Gastroesophageal sphincter (tissue), 4 donors: ENCODE data around the gene TRABD. TPM values are rescaled to one million over a fixed set of nuclear protein-coding genes. Genes with fewer than 3 reads are reported as not detected.
A peak's percentile ranks its signal among the peaks of the same experiment; 100 is the strongest.

ENCODE experiments used
- ATAC-seq: fragments of 150-250 bp; one replicate; pipeline ENCODE4 v1.9.1; 2016; ENCODE audit warnings: mild to moderate bottlenecking, moderate library complexity
- H3K27ac ChIP-seq, 4 donors: fragments of 200-600 bp; sonication (generic) in 3 of 4; 1 replicate in 3 of 4; 2 replicates in 1 of 4; pipeline ENCODE4 v1.5.1; 2016 to 2019
- H3K27me3 ChIP-seq: fragments of 200-600 bp; sonication (generic); one replicate; pipeline ENCODE4 v1.5.1; 2019
- H3K36me3 ChIP-seq, 2 donors: fragments of 200-600 bp; sonication (generic); one replicate each; pipeline ENCODE4 v1.5.1; 2019; ENCODE audit warnings: control low read depth in 1 of 2
- H3K4me1 ChIP-seq, 3 donors: fragments of 200-600 bp; sonication (generic); 1 replicate in 2 of 3; 2 replicates in 1 of 3; pipeline ENCODE4 v1.5.1; 2016 to 2019; ENCODE audit warnings: control low read depth in 2 of 3
- H3K4me3 ChIP-seq, 2 donors: fragments of 200-600 bp; sonication (generic); one replicate each; pipeline ENCODE4 v1.5.1; 2019; ENCODE audit warnings: mild to moderate bottlenecking in 1 of 2, moderate library complexity in 1 of 2
- H3K9me3 ChIP-seq, 3 donors: fragments of 200-600 bp; sonication (generic); one replicate each; pipeline ENCODE4 v1.5.1; 2017 to 2019; ENCODE audit warnings: control low read depth in 2 of 3
- CTCF ChIP-seq, 4 experiments: fragments of 200-600 bp in 2 of 4; fragments of 450-650 bp in 2 of 4; sonication (generic) in 1 of 4; IDR thresholded peaks; one replicate each; pipeline ENCODE4 v1.5.1; 2017 to 2019; ENCODE audit warnings: antibody characterized with exemption in 4 of 4, mild to moderate bottlenecking in 2 of 4, moderate library complexity in 2 of 4
- EP300 ChIP-seq: sonication (generic); formaldehyde crosslinking; IDR thresholded peaks from one replicate; pipeline ENCODE4 v1.6.1; 2017; ENCODE audit warnings: antibody characterized with exemption, mild to moderate bottlenecking
- POLR2A ChIP-seq, 2 donors: fragments of 450-650 bp; IDR thresholded peaks; one replicate each; pipeline ENCODE4 v1.6.1; 2017; ENCODE audit warnings: antibody characterized with exemption in 2 of 2, mild to moderate bottlenecking in 2 of 2, moderate library complexity in 1 of 2
- POLR2AphosphoS5 ChIP-seq: sonication (generic); formaldehyde crosslinking; IDR thresholded peaks from one replicate; pipeline ENCODE4 v1.6.1; 2017; ENCODE audit warnings: antibody characterized with exemption
- WGBS, 2 donors: methylation state at CpG; one replicate each; pipeline ENCODE4 v1.1.5; 2018; ENCODE audit warnings: low coverage in 1 of 2; 5-methylcytosine and 5-hydroxymethylcytosine counted together
- total RNA-seq, 4 donors: library from RNA; depleted of rRNA; stranded (reverse); fragments of >200 nt; gene quantifications; one replicate each; pipeline ENCODE4 v1.1.0, GENCODE V29; 2016

Gene TRABD
- total RNA-seq, 4 donors from 2014 or later, result 15.7 to 22.0 (median 19.0) TPM

- peak overlapping the region in 3 of 4 donors; percentile 35 to 84 (median 50) for H3K27ac ChIP-seq
- no peaks in the 10 kb centered on the region for H3K9me3 ChIP-seq
- H3K36me3 ChIP-seq, result no peaks in the 10 kb centered on the region
- ATAC-seq, result peak; percentile 44
- TF ChIP-seq POLR2AphosphoS5, result no peak
- TF ChIP-seq CTCF (IDR thresholded peaks at IDR 0.05), result no peak
- TF ChIP-seq POLR2A (IDR thresholded peaks at IDR 0.05), result no peak
- TF ChIP-seq EP300, result no peak
- H3K4me3 ChIP-seq, result peak overlapping the region in 1 of 2 donors; percentile 82
- peaks cover 0 to 51% (median 19%) of the 10 kb centered on the region in 3 donors for H3K4me1 ChIP-seq
- 0 to 70% methylated on average over 1 to 2 of the region's 32 CpGs for WGBS, 2 donors
- H3K27me3 ChIP-seq, result peaks cover 20% of the 10 kb centered on the region
Measured at GRCh38 chr22:50184004-50184901, 1.5 kb upstream of the TRABD start.

GRCh38 chr22:50184902-50185374, 775 bp upstream of the TRABD start:
- peak; percentile 2 for ATAC-seq
- Histone ChIP-seq H3K36me3 (no peaks in the 10 kb centered on the region), H3K27ac (peak overlapping the region in 3 of 4 donors; percentile 3 to 84 (median 35)), H3K4me3 (peak overlapping the region; percentile 48 to 82), H3K27me3 (peaks cover 13% of the 10 kb centered on the region), H3K4me1 (peaks cover 0 to 58% (median 25%) of the 10 kb centered on the region in 3 donors), H3K9me3 (no peaks in the 10 kb centered on the region)
- no CpG with 5 or more reads among the region's 63 CpGs for WGBS, 2 donors
- TF ChIP-seq CTCF (IDR thresholded peaks at IDR 0.05) (no peak), POLR2A (IDR thresholded peaks at IDR 0.05) (no peak), POLR2AphosphoS5 (no peak), EP300 (no peak)

- Histone ChIP-seq H3K36me3 (no peaks in the 10 kb centered on the region), H3K9me3 (no peaks in the 10 kb centered on the region), H3K27ac (peak overlapping the region in 3 of 4 donors; percentile 34 to 84 (median 65)), H3K4me1 (peaks cover 0 to 71% (median 37%) of the 10 kb centered on the region in 3 donors), H3K27me3 (peaks cover under 1% of the 10 kb centered on the region), H3K4me3 (peak overlapping the region; percentile 69 to 82)
- no CpG with 5 or more reads among the region's 47 CpGs for WGBS, 2 donors
- no peak for ATAC-seq
- TF ChIP-seq POLR2A (IDR thresholded peaks at IDR 0.05), result no peak
- no peak for TF ChIP-seq POLR2AphosphoS5
- TF ChIP-seq CTCF (IDR thresholded peaks at IDR 0.05), result no peak
- no peak for TF ChIP-seq EP300
Measured at GRCh38 chr22:50186181-50186714, 535 bp downstream of the TRABD start.

DNA sequence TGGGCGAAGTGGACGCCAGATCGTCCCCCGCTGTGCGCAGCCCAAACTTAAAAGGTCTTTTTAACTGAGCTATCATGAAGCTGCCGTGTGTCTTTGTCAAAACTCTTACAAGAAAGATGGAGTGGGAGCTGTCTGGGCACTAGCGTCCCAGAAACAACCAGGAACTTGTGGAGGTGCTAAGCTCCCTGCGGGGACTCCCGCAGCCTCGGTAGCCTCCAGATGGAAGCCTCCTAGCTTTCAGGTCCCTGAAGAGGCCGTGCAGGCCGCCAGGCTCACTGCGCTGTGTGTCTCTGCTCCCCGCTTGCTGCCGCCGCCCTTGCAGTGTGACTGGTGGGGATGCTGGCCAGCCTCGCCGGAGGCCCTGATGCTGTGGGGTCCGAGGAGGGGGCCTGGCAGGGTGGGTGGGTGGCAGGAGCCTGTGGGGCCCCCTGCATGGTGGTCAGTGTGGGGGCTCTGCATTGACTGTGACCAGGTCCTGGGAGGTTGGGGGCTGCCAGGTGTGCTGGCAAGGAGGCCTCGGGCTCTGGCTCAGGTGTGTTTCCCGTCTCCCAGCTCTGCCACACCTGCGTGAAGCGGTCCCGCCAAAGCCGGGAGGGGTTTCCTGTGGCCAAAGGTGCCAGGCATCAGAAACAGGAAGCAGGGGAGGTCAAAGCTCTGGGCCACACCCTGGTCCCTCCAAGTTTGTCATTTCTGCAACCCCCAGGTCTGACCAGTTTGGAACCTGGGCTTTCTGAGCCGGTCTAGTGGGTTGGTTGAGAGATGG, 1.2 kb downstream of the TRABD start:
- Histone ChIP-seq H3K27me3 (no peaks in the 10 kb centered on the region), H3K9me3 (no peaks in the 10 kb centered on the region), H3K4me1 (peaks cover 0 to 78% (median 37%) of the 10 kb centered on the region in 3 donors), H3K4me3 (peak overlapping the region; percentile 69 to 82), H3K36me3 (no peaks in the 10 kb centered on the region), H3K27ac (peak overlapping the region in 3 of 4 donors; percentile 34 to 84 (median 65))
- ATAC-seq, result no peak
- WGBS, 2 donors, result 40% methylated on average over 2 of the region's 26 CpGs; no CpG with 5 or more reads in 1 of the 2 donors
- TF ChIP-seq POLR2A (IDR thresholded peaks at IDR 0.05) (no peak), EP300 (no peak), CTCF (IDR thresholded peaks at IDR 0.05) (no peak), POLR2AphosphoS5 (no peak)
